HepG2 (cell line): ENCODE data around the gene CSE1L. TPM values are rescaled to one million over a fixed set of nuclear protein-coding genes. Genes with fewer than 3 reads are reported as not detected.
A peak's percentile ranks its signal among the peaks of the same experiment; 100 is the strongest.

Experiments
- ATF3 ChIP-seq: sonication (generic); formaldehyde crosslinking; IDR thresholded peaks from 2 replicates; pipeline ENCODE4 v1.4.0; 2020; ENCODE audit warnings: missing genetic modification reagents
- BHLHE40 ChIP-seq: IDR thresholded peaks from 2 replicates; pipeline ENCODE4 v1.6.1; 2011; ENCODE audit warnings: low read length, improper control_type of control experiment
- HOXA5 ChIP-seq: sonication (generic); formaldehyde crosslinking; IDR thresholded peaks from 2 replicates; pipeline ENCODE4 v1.4.0; 2020; ENCODE audit warnings: missing genetic modification reagents
- JUND ChIP-seq: sonication (generic); formaldehyde crosslinking; IDR thresholded peaks from 2 replicates; pipeline ENCODE4 v1.8.0; 2022; ENCODE audit warnings: mild to moderate bottlenecking, missing genetic modification reagents
- KDM1A ChIP-seq: IDR thresholded peaks from 2 replicates; pipeline ENCODE4 v1.6.1; 2016; ENCODE audit warnings: missing compliant biosample characterization
- PRMT3 ChIP-seq: sonication (generic); formaldehyde crosslinking; IDR thresholded peaks from 2 replicates; pipeline ENCODE4 v1.8.1; 2022; ENCODE audit warnings: low read depth, mild to moderate bottlenecking, moderate library complexity, missing genetic modification reagents, borderline replicate concordance
- RFX1 ChIP-seq: fragments of 450-650 bp; IDR thresholded peaks from 2 replicates; pipeline ENCODE4 v1.6.1; 2017
- SNAPC5 ChIP-seq: sonication (generic); formaldehyde crosslinking; IDR thresholded peaks from 2 replicates; pipeline ENCODE4 v1.8.1; 2023; ENCODE audit warnings: mild to moderate bottlenecking, missing genetic modification reagents, borderline replicate concordance
- SP140L ChIP-seq: sonication (generic); formaldehyde crosslinking; IDR thresholded peaks from 2 replicates; pipeline ENCODE4 v1.4.0; 2020; ENCODE audit warnings: missing genetic modification reagents, borderline replicate concordance
- ZBTB38 ChIP-seq: sonication (generic); formaldehyde crosslinking; IDR thresholded peaks from 2 replicates; pipeline ENCODE4 v1.5.1; 2020; ENCODE audit warnings: mild to moderate bottlenecking, missing genetic modification reagents
- ZNF34 ChIP-seq: sonication (generic); formaldehyde crosslinking; IDR thresholded peaks from 2 replicates; pipeline ENCODE4 v1.4.0; 2020; ENCODE audit warnings: mild to moderate bottlenecking, missing genetic modification reagents, borderline replicate concordance
- ZNF44 ChIP-seq: sonication (generic); formaldehyde crosslinking; IDR thresholded peaks from 2 replicates; pipeline ENCODE4 v1.5.1; 2020; ENCODE audit warnings: mild to moderate bottlenecking, missing genetic modification reagents
- ZNF547 ChIP-seq: sonication (generic); formaldehyde crosslinking; IDR thresholded peaks from 2 replicates; pipeline ENCODE4 v1.5.1; 2020; ENCODE audit warnings: mild to moderate bottlenecking, missing genetic modification reagents
- ZNF576 ChIP-seq: sonication (generic); formaldehyde crosslinking; IDR thresholded peaks from 2 replicates; pipeline ENCODE4 v1.4.0; 2020; ENCODE audit warnings: mild to moderate bottlenecking, missing genetic modification reagents
- ZNF670 ChIP-seq: sonication (generic); formaldehyde crosslinking; IDR thresholded peaks from 2 replicates; pipeline ENCODE4 v1.8.0; 2022; ENCODE audit warnings: mild to moderate bottlenecking, missing genetic modification reagents, borderline replicate concordance
- polyA plus RNA-seq, 8 experiments: library from polyadenylated mRNA; depleted of rRNA in 3 of 8; stranded (reverse) in 7 of 8; unstranded in 1 of 8; fragments of >200 nt; fragmentation: Illumina TruSeq in 4 of 8; extraction: Trizol in 4 of 8; gene quantifications; 2 replicates each; pipeline versions ENCODE4 v1.2.1 to v1.2.3, GENCODE V29; 2011 to 2016; ENCODE audit warnings: low read depth in 4 of 8, missing spikeins in 1 of 8, mixed read lengths in 1 of 8; ENCODE audit not compliant: insufficient read depth in 1 of 8
- total RNA-seq, 5 experiments: library from RNA; depleted of rRNA; stranded (reverse); fragments of >200 nt; fragmentation: Illumina TruSeq; extraction: Trizol; gene quantifications; 2 replicates each; pipeline ENCODE4 v1.2.3, GENCODE V29; 2016; ENCODE audit warnings: low read depth in 1 of 5
- TF ChIP-seq, protein P1 (sequence below): sonication (generic); formaldehyde crosslinking; IDR thresholded peaks from 2 replicates; pipeline ENCODE4 v1.5.1; 2020; ENCODE audit warnings: missing genetic modification reagents, mild to moderate bottlenecking, borderline replicate concordance
- TF ChIP-seq, protein P2 (sequence below): sonication (generic); formaldehyde crosslinking; IDR thresholded peaks from 2 replicates; pipeline ENCODE4 v1.5.1; 2020; ENCODE audit warnings: mild to moderate bottlenecking, missing genetic modification reagents, borderline replicate concordance
- TF ChIP-seq, protein P3 (sequence below): sonication (generic); formaldehyde crosslinking; IDR thresholded peaks from 2 replicates; pipeline ENCODE4 v1.4.0; 2020; ENCODE audit warnings: missing genetic modification reagents; ENCODE audit errors: not compliant biosample characterization

CSE1L gene
- total and polyA plus RNA-seq, 2 of the 13 experiments (the other 11 are each of a cell fraction or from before 2014, with no cell fraction given) = 56.9 to 258 TPM

GRCh38 chr20:49045440-49046086, 549 bp upstream of the CSE1L start (continued):
- TF ChIP-seq, protein P1, sequence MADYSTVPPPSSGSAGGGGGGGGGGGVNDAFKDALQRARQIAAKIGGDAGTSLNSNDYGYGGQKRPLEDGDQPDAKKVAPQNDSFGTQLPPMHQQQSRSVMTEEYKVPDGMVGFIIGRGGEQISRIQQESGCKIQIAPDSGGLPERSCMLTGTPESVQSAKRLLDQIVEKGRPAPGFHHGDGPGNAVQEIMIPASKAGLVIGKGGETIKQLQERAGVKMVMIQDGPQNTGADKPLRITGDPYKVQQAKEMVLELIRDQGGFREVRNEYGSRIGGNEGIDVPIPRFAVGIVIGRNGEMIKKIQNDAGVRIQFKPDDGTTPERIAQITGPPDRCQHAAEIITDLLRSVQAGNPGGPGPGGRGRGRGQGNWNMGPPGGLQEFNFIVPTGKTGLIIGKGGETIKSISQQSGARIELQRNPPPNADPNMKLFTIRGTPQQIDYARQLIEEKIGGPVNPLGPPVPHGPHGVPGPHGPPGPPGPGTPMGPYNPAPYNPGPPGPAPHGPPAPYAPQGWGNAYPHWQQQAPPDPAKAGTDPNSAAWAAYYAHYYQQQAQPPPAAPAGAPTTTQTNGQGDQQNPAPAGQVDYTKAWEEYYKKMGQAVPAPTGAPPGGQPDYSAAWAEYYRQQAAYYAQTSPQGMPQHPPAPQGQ (CRISPR knock-in tag) = 0 out of 2 replicates have a peak, but pooled peaks have one; percentile 13
- peak; percentile 2; the same call in 1 of the 2 replicates for TF ChIP-seq ZNF670 (CRISPR knock-in tag)
- 0 out of 2 replicates have a peak, but pooled peaks have one; percentile 15 for TF ChIP-seq KDM1A (CRISPR knock-in tag)
- TF ChIP-seq, protein P2, sequence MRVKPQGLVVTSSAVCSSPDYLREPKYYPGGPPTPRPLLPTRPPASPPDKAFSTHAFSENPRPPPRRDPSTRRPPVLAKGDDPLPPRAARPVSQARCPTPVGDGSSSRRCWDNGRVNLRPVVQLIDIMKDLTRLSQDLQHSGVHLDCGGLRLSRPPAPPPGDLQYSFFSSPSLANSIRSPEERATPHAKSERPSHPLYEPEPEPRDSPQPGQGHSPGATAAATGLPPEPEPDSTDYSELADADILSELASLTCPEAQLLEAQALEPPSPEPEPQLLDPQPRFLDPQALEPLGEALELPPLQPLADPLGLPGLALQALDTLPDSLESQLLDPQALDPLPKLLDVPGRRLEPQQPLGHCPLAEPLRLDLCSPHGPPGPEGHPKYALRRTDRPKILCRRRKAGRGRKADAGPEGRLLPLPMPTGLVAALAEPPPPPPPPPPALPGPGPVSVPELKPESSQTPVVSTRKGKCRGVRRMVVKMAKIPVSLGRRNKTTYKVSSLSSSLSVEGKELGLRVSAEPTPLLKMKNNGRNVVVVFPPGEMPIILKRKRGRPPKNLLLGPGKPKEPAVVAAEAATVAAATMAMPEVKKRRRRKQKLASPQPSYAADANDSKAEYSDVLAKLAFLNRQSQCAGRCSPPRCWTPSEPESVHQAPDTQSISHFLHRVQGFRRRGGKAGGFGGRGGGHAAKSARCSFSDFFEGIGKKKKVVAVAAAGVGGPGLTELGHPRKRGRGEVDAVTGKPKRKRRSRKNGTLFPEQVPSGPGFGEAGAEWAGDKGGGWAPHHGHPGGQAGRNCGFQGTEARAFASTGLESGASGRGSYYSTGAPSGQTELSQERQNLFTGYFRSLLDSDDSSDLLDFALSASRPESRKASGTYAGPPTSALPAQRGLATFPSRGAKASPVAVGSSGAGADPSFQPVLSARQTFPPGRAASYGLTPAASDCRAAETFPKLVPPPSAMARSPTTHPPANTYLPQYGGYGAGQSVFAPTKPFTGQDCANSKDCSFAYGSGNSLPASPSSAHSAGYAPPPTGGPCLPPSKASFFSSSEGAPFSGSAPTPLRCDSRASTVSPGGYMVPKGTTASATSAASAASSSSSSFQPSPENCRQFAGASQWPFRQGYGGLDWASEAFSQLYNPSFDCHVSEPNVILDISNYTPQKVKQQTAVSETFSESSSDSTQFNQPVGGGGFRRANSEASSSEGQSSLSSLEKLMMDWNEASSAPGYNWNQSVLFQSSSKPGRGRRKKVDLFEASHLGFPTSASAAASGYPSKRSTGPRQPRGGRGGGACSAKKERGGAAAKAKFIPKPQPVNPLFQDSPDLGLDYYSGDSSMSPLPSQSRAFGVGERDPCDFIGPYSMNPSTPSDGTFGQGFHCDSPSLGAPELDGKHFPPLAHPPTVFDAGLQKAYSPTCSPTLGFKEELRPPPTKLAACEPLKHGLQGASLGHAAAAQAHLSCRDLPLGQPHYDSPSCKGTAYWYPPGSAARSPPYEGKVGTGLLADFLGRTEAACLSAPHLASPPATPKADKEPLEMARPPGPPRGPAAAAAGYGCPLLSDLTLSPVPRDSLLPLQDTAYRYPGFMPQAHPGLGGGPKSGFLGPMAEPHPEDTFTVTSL (CRISPR knock-in tag) = no peak
- TF ChIP-seq ZNF44 (CRISPR knock-in tag) = no peak
- no peak for TF ChIP-seq JUND
- TF ChIP-seq RFX1 = no peak
- TF ChIP-seq SP140L (CRISPR knock-in tag) = no peak
- peak; percentile 70; the same call in 1 of the 2 replicates for TF ChIP-seq ZNF34 (CRISPR knock-in tag)
- no peak for TF ChIP-seq BHLHE40
- TF ChIP-seq, protein P3, sequence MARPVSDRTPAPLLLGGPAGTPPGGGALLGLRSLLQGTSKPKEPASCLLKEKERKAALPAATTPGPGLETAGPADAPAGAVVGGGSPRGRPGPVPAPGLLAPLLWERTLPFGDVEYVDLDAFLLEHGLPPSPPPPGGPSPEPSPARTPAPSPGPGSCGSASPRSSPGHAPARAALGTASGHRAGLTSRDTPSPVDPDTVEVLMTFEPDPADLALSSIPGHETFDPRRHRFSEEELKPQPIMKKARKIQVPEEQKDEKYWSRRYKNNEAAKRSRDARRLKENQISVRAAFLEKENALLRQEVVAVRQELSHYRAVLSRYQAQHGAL (CRISPR knock-in tag) = no peak
- peak; percentile 33; the same call in 1 of the 2 replicates for TF ChIP-seq ZNF576 (CRISPR knock-in tag)
- TF ChIP-seq HOXA5 (CRISPR knock-in tag) = no peak
- no peak for TF ChIP-seq ZNF547 (CRISPR knock-in tag)
- TF ChIP-seq SNAPC5 (CRISPR knock-in tag) = 0 out of 2 replicates have a peak, but pooled peaks have one; percentile 70
- peak; percentile 50; the same call in 1 of the 2 replicates for TF ChIP-seq PRMT3 (CRISPR knock-in tag)
- no peak; the same call in 1 of the 2 replicates for TF ChIP-seq ATF3 (CRISPR knock-in tag)
- peak; percentile 81 for TF ChIP-seq ZBTB38 (CRISPR knock-in tag)
